GM19463 (cell line): ENCODE data around the gene CAMK1D.
"Not testable (repeated sequence)": the region's sequence is repeated elsewhere in the genome, so short reads cannot be mapped to it uniquely, and the experiment has no call there.

Experiments
- ATAC-seq: cut with Tn5 transposase; IDR thresholded peaks from one replicate; pipeline ENCODE4 v1.9.1; 2021; ENCODE audit warnings: mild to moderate bottlenecking, moderate library complexity; ENCODE audit not compliant: unreplicated experiment

The CAMK1D gene

DNA sequence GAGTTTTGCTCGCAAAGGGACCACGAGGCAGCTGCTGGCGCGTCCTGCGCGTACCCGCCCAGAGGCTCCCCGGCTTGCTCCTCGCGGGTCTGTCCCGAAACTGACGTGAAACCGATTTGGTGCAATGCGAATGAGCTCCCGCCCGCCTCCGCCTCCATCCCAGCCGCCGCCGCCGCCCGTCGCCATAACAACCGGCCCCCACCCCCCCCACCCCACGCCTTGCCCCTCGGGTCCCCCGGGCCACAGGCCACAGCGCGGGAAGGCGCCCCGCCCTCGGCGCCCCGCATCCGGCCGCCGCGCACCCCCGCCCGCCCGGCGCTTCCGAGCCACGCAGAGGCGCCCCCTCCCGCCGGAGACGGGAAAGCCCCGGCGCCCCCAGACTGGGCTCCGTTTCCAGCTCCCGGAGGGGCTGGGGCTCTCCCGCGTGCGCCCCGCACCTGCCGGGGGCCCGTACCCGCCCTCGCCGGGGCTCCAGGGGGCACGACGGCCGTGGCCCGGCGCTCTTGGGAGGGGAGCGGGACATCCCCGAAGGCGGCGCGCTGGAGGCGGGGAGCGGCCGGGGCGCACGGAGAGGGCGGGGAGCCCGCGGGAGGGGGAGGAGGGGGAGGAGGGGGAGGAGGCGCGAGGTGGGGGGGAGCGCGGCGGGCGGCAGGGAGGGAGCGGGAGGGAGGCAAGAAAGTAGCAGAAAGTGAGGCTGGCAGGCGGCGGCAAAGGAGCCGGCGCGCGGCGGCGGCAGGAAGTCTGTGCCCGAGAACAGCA lies at the start of gene CAMK1D:
Gene CAMK1D (plus strand): TSS at position 678 of the 759 bp plus-strand sequence.
- peak; percentile 47 for ATAC-seq

DNA sequence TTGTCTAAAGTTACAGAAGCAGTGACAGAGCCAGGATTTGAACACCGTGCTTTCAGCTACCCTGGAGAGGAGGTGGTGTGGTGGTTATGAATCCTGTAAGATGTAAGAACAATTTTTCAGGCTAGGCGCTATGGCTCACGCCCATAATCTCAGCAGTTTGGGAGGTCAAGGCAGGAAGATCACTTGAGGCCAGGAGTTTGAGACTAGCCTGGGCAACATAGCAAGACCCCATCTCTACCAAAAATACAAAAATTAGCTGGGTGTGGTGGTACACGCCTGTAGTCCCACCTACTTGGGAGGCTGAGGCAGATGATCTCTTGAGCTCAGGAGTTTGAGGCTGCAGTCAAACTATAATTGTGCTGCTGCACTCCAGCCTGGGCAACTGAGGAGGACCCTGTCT lies 48.3 kb upstream of the CAMK1D start:
- not testable (repeated sequence) for ATAC-seq

DNA sequence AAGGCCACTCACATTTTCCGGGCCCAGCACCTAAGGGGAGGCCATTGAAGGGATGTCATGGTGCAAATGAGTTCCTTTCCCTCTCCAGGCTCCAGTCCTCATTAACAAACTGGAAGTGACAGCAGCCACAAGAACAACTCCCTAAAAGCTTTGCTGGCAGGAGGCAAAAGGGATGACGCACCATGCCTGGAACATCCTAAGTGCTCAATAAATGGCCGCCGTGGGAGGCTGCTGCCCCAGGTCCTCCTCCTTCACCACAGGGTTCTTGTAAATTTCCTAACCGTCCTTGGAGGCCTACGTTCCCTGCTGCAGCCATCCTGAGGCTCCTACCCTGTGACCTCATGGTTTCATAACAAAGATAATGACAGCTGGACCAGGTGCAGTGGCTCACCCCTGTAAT lies 41.3 kb upstream of the CAMK1D start:
- ATAC-seq: no peak

DNA sequence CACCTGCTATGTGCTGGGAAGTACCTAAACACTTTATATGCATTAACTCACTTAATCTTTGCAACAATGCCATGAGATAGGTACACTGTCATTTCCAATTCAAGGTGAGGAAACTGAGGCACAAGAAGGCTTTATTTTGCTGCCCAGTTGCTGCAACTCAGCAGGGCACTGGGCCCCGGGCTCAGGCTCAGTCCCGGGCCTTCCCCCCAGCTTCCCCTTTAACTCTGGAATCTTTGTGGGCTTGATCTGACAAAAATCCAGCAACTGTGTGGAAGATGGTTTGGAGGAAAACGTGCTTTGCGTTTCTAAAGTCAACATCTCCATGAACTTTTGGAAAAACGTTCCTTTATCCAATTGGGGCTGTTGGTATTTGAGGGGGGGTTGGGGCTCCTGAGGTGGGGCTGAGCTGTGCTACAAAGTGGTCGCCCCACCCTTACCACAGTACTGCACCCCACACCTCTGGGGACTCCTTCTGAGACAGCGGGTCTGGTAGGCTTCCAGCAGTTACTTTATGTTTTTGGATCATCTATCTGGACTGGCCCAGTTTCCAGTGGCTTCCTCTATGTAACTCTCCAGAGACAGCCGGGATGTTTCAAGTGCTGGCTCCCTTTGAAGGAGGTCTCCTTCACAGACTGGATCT lies 40.5 kb upstream of the CAMK1D start:
- ATAC-seq: no peak

DNA sequence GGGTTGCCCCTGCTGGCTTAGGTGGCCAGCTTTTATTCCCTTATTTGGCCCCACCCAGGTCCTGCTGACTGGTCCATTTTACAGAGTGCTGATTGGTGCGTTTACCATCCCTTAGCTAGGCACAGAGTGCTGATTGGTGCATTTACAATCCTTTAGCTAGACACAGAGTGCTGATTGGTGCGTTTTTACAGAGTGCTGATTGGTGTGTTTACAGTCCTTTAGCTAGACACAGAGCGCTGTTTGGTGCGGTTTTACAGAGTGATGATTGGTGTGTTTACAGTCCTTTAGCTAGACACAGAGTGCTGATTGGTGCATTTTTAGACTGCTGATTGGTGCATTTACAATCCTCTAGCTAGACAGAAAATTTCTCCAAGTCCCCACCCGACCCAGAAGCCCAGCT lies 39.6 kb upstream of the CAMK1D start:
- ATAC-seq: not testable (repeated sequence)

DNA sequence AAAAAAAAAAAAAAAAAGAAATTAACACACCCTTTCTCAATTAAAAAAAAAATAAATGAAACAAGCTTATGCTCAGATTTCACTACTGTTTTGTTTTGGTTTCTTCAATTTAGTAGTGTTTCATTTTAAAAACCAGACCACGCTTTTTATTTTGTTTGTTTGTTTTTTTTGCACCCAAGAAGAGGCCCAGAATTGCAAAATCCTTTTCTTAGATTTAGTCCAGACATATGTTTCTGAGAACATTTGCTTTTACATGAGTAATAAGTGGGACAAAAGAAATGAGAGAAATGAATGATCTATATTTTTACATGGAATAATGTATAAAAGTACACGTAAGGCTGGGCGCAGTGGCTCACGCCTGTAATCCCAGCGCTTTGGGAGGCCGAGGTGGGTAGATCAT lies 34.5 kb upstream of the CAMK1D start:
- no peak for ATAC-seq

DNA sequence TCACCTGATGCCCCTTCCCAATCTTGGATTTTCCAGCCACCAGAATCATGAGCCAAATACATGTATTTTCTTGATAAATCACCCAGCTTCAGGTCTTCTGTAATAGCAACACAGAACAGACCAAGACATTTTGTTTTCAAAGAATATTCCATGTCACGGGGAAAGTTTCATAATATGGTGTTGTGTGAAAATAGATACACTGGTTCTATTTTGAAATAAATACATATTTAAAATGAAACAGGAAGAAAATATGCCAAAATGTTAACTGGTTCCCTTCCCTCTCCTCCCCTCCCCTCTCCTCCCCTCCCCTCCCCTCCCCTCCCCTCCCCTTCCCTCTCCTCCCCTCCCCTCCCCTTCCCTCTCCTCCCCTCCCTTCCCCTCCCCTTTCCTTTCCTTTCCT lies 30.3 kb upstream of the CAMK1D start:
- no peak for ATAC-seq

DNA sequence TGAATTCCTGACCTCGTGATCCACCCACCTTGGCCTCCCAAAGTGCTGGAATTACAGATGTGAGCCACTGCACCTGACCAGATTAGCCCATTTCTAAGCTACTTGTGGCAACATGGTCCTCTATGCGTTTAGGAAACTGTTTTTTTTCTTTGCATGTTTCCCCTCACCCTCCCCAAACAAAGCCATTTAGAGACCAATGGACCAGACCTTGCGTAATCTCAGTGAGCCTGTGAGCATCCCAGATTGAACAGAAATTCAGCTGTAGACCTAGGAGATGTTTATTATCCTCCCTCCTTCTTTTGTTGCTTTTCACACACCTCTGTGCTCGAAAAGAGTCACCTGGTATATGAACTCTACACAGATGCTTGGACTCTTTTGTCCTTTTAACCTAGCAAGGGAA lies 28.5 kb upstream of the CAMK1D start:
- ATAC-seq: no peak

DNA sequence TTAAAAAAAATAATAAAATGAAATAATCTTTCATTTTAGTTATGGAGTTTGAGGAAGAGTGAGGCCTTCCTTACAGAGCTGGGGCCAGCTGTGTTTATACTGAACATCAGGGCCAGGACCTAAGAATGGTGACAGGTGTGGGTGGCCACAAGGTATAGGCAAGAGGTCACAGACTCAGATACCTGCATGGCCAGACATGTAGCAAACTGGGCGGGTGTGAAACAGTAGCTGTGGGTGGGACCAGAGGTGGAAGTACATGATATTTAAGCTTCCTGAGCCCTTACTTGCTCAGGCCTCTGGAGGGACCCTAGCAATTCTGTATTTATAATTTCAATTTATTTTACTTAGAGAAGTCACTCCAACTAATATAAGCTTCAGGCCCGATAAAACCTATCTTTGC lies 27.7 kb upstream of the CAMK1D start:
- ATAC-seq: no peak

DNA sequence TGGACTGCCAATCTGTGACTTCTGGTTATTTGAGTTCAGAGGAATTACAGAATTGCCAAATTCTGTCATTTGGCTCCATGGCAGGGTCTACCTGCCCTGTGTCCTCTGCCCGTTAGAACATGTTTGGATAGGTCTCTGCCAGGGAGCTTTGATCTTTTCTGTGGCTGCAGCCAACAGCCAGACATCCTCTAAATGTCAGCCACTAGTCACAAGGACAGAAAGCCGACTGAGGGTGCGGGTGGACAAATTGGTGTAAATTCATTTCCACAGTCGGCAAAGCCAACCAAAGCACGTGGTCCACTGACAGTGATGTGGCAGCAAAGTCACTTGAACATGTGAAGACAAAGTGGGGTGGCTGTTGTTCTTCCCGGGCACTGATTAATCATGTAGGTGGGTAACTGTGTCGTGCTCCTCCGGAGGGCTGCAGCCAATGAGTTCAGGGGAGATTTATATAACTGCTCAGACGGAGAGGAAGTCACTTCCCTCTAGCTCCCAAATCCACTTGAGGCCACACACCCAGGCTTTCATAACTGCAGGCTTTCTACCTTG lies 26.7 kb upstream of the CAMK1D start:
- ATAC-seq: no peak

DNA sequence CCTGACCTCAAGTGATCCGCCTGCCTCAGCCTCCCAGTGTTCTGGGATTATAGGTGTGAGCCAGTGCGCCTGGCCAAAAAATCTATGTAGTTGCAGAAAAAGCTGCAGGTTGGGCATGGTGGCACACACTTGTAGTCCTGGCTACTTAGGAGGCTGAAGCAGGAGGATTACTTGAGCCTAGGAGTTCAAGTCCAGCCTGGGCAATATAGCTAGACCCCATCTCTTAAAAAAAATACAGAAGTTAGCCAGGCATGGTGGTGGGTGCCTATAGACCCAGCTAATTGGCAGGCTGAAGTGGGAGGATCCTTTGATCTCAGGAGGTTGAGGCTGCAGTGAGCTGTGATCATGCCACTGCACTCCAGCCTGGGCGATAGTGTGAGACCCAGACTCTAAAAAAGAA lies 24.8 kb upstream of the CAMK1D start:
- no peak for ATAC-seq

DNA sequence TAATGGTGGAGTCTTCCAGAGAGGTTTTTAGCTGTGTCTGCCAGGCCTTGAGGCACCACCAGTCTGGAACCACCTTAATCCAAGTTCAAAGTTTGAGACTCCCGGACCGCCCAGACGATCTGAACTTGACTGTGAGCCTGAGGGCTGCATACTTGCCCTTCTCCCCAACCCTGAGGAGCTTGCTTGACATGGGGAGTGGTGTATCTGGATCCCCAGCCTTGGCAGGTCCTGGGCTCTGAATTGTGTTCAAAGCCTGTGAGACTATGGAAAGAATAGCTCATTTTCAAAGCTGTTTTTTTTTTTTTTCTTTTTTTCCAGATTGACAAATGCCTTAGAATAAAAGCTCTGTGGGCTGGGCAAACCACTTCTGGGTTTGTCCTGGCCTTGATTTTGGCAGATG lies 22.3 kb upstream of the CAMK1D start:
- ATAC-seq: no peak

DNA sequence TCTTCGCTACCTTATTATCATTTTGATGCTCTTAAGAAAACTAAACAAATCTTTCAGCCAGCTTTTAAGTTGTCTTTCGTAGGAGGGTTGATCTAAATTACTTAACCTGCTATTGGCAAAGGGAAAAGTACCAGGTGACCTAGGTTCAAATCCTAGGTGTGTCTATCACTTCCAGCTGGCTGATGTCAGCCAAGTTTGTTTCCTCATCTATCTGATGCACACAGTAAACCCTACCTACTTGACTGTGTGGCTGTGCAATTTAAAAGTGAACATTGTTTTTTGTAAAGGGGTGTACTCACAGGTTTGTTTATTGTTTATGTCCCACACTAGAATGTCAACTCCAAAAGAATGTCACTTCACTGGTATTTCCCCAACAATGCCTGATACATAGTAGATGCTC lies 21.9 kb upstream of the CAMK1D start:
- ATAC-seq: no peak

DNA sequence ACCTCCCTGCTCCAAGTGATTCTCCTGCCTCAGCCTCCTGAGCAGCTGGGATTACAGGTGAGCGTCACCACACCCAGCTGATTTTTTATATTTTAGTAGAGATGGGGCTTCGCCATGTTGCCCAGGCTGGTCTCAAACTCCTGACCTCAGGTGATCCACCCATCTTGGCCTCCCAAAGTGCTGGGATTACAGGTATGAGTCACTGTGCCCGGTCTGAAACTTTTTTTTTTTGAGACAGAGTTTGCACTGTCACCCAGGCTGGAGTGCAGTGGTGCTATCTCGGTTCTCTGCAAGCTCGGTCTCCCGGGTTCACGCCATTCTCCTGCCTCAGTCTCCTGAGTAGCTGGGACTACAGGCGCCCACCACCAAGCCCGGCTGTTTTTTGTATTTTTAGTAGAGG lies 21.0 kb upstream of the CAMK1D start:
- ATAC-seq: not testable (repeated sequence)

DNA sequence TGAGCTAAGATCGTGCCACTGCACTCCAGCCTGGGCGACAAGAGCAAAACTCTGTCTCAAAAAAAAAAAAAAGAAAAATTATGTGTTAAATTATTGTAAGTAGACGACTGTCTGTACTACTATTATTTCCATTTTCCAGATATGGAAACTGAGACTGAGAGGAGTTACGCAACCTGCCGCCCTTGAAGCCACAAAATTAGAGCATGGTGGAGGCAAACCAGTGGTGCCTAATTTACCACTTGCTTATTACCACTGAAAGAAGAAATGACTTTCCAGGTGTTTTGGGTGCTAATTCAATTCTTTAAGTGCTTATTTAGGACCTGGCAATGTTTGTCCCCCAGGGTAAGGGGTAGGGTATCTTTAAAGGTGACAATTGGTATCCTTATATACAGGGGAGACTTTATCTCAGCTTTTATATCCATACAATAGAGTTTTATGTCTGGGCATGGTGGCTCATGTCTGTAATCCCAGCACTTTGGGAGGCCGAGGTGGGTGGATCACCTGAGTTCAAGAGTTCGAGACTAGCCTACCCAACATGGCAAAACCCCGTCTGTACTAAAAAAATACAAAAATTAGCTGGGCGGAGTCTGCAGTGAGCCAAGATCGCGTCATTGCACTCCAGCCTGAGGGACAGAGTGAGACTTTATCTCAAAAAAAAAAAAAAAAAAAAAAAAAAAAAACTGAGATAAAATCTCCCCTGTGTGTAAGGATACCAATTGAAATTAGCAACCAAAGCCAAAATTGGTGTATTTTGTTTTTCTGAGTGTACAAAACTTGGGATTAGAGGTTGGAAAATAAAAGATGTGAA lies 16.6 kb upstream of the CAMK1D start:
- no peak for ATAC-seq

DNA sequence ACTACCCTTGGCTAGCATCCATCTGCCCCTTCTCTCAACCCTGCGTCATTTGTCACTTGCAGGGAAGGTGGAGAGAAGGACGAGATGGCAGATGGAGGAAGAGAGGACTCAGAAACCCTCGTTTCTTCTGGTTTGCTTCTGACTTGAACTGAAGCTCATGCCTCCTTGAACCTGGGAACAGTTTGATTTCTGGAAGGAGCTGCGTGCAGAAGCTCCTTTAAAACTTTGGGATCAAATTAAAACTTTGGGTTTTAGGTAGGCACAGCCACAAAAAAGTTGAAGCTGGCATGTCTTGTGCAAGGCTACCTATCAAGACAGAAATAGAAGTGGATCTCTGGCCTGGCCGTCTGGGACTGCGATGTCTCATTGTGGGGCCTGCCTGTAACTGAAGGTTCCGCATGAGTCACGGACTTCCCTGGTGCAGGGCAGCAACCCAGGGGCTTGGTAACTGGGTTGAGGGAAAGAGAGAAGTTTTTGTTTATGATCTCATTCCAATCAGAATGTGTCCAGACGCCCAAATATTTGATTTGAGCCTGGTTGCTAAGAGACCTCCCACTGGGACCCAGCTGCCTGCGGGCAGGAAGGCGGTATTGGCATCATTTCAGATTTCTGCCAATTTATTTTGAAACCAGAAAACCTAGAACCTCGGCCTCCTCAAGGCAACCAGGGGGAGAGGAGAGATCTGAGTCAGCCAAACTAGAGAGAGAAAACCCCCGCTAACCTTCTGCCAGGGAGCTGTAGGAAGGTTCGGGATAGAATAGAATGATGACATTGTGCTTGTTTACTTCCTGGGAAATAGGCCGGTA lies 15.8 kb upstream of the CAMK1D start:
- ATAC-seq: peak; percentile 78

DNA sequence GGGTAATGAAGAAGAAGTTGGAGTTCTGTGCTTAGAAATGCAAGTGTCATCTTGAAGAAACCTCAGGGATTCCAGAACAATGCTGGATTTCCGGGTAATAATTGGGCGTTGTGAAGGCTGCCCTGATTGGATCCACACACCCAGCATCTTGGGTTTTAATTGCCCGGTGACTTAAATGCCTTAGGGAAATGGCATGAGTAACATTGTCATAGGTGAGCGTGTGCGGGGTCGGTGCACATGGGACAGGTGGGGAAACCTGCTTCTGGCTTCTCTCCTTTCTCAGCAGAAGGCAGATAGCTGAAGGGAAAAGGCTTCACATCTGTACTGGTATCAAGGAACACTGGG lies 15.2 kb upstream of the CAMK1D start:
- no peak for ATAC-seq

DNA sequence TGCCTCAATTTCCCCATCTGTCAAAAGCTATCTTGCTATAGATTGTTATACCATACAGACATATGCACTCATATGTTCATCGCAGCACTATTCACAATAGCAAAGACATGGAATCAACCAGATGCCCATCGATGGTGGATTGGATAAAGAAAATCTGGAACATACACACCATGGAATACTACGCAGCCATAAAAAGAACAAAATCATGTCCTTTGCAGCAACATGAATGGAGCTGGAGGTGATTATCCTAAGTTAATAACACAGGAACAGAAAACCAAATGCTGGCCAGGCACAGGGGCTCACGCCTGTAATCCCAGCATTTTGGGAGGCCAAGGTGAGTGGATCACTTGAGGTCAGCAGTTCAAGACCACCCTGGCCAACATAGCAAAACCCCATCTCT lies 14.2 kb upstream of the CAMK1D start:
- not testable (repeated sequence) for ATAC-seq

DNA sequence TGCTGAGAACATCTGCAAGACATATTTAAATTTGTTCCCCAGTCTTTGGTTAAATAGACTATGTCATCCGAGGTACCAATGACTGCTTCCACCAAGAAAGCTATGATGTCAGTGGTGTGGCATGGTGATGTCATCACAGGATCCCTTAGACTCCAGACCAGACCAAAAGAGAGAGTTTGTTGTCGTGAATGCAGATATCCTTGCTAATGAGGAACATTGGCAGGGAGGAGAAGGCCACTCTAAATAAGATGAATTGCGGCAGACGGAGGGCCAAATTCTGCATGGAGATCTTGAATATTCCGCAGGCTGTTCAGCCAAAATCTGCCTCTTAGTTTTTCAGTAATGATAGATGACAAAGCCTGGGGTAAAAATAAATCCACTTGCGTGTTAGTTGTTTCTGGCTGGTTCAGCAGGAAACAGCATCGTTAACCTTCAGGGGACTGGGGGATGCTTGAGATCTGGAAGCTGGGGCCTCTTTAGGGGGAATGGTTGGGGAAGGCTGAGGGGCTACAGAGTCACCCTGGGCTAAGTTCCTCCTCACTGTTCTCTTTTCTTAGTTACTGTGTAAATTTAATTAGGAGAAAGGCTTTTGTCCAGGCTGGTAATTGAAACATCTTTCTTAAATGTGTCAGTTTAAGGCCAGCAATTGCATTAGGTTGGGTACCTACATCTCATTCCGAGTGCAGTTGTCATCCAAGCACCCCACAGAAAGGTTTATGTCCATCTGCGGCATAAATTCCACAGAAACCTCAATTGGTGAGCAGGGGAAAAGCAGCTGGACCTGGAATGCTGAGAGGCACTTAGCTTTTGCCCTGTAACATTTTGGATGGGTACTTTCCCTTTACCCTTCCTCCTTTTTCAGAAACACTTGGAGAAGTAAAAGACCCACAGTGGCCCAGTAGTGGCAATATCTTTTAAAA lies 11.6 kb upstream of the CAMK1D start:
- no peak for ATAC-seq

DNA sequence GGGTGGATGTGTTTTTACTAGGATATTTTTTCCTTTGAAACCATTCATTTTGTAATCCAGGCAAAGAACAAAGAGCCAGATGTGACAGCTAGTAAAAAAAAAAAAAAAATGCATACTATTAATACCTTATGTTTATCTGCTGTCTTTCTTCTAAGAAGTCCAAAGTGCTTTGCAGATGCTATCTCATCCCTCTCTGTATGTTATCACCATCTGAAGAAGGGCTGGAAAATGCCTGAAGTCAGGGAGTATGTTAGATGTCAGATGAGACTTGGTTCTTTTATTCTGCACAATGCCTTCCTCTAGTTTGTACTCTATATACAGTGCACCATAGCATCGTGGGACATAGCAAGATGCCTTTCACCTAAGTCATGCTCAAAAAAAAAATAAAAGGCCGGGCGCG lies 10.4 kb upstream of the CAMK1D start:
- ATAC-seq: no peak
